Dedifferentiated amniotic fluid mesenchymal stem cell (primary cell): ENCODE measurements around the gene RIPPLY3.
"Not testable (repeated sequence)": the region's sequence is repeated elsewhere in the genome, so short reads cannot be mapped to it uniquely, and the experiment has no call there.

Experiments
- DNase-seq: peaks from one replicate; pipeline ENCODE4 v3.0.0-alpha.2; 2016; ENCODE audit errors: extremely low spot score

RIPPLY3 gene

DNA sequence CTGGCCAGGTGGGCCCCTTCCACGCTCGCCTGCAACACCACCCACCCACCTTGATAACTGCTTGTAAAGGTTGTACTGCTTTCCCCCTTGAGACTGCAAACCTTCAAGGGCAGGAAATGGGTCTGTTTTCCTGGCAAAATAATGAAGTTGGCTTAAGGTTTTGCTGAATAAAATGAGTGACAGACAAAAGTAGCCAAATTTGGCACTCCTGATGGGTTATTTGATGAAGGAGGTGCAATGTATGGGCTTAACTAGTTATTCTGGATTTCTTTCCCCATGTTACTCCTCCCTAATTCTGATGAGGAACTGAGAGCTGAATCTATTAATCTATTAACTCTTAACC is 25.5 kb upstream of the RIPPLY3 start:
- DNase-seq = no peak

DNA sequence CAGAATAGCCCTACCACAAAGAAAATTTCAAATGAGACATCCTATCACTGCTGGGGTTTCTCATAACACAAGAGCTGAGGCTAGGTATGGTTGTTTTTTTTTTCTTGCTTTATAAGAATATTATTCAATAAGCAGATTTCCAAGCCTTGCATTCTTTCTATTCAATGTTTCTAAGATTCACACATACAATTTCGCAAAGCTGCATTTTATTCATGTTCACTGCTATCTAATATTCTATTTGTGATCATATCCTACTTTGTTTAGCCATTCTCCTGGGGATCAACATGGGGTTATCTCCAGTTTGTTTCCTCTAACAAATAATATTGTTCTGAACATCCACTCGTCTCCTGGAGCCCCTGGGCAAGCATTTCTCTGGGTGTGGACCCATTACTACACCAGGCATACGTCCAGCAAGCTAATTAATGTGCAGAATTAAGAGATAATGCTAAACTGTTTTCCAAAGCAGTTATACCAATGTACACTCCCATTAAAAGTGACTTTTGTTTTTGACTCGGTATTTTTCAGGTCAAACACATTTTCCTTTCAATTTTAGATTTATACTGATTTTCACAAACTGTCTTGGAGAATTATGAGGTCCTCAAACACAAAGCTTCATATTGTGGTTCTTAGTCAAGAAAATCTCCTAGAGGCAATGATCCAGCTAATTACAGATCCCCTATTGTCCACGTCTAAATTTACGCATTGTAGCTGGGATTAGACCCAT is 24.4 kb upstream of the RIPPLY3 start:
- DNase-seq = no peak

- no peak for DNase-seq
Observed at GRCh38 chr21:36985751-36986594, 20.5 kb upstream of the RIPPLY3 start.

DNA sequence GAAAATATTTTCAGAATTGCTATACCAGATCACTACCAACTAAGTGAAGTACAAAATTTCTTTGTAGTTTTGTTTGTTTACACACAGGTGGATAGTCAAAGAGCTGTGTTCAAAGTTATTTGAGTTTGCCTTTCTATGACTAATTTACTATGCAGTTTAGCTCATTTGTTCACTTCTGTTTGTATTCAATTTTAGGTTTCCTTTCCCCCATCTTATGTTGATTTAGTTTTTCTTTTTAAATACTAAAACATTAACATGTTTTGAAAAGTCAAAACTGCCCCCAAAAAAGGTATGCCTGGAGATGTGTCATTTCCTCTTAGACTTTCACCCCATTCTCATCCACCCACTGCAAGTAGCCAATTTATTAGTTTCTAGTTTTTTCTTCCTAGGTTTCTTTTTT is 18.7 kb upstream of the RIPPLY3 start:
- DNase-seq = no peak

DNA sequence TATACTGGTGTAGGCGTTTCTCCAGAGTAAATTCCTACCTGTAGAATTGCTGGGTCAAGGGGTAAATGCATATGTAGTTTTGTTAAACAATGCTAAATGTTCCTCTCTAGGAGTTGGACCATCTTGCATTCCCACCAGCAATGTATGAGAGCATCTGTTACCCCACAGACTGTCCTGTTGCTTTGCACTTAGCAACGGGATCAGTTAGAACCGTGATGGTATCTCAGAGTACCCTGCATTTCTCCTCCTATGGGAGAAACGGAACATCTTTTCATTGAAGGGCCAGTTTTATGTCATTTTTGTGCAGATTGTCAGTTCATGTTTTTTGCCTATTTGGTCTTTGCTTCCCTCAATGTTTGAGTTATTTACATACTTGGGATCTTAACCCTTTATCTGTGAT is 18.0 kb upstream of the RIPPLY3 start:
- no peak for DNase-seq

DNA sequence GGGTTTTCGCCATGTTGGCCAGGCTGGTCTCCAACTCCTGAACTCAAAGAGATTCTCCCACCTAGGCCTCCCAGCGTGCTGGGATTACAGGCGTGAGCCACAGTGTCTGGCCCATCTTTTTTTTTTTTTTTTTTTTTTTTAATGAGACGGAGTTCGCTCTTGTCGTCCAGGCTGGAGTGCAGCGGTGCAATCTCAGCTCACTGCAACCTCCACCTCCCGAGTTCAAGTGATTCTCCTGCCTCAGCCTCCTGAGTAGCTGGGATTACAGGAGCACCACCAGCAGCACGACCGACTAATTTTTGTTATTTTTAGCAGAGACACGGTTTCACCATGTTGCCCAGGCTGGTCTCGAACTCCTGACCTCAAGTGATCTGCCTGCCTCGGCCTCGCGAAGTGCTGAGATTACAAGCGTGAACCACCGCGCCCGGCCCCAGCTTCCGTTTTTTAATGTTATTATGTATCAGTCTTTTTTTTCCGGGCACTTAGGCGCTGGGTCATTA is 17.3 kb upstream of the RIPPLY3 start:
- not testable (repeated sequence) for DNase-seq

GRCh38 chr21:36989699-36990507 is 16.6 kb upstream of the RIPPLY3 start:
- peak; percentile 82 for DNase-seq

GRCh38 chr21:36990508-36991205 is 15.8 kb upstream of the RIPPLY3 start:
- no peak for DNase-seq

DNA sequence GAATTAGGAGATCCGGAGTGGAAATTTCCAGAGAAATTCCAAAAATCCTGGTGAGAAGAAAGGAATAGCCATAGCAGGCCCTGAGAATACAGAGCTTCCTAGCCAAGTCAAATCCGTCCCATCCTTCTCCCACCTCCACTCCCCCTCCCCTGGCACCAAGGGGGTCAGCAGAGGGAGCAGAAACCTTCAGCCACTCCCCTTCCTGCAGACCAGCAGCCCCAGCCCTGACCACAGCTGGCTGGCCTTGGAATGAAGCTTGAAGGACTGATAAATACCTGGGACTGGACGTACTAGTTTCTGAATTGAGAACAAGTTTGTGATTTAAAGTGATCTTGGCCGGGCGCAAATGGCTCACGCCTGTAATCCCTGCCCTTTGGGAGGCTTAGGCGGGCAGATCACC is 13.8 kb upstream of the RIPPLY3 start:
- DNase-seq = no peak

DNA sequence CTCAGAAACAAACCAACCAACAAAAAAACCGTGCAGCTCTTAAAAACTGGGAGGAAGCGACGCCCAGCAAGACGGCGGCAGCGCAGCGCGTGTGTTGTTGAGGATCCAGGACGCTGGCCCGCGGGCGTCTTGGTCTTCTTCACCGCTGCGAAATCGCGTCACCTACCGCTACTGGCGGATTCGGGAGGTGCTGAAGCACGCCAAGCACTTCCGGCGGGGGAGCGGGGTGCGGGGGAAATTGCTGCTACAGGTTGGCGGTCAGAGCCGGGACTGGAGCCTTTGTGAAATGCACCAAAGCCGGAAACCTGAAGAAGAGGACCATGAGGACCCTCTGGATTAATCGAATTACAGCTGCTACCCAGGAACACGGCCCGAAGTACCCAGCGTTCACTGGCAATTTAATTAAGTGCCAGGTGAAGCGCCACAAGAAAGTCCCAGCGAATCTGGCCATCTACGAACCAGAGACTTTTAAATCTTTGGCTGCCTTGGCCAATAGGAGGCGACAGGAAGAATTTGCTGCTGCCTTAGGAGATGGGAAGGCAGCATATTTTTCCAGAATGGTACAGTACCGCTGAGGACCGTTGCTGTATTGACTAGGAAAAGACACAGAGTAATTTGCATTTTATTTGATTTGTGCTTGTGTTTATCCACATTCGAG is 11.9 kb upstream of the RIPPLY3 start:
- no peak for DNase-seq

DNA sequence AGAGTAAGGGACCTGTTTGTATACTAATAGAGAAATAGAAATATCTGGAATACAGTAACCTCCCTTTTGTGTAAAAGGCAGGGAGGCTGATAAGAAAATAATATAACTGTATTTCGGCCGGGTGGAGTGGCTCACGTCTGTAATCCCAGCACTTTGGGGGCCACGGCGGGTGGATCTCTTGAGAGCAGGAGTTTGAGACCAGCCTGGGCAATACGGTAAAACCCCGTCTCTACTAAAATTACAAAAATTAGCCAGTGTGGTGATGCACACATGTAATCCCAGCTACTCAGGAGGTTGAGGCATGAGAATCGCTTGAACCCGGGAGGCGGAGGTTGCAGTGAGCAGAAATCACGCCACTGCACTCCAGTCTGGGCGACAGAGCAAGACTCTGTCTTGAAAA is 11.2 kb upstream of the RIPPLY3 start:
- DNase-seq = not testable (repeated sequence)

DNA sequence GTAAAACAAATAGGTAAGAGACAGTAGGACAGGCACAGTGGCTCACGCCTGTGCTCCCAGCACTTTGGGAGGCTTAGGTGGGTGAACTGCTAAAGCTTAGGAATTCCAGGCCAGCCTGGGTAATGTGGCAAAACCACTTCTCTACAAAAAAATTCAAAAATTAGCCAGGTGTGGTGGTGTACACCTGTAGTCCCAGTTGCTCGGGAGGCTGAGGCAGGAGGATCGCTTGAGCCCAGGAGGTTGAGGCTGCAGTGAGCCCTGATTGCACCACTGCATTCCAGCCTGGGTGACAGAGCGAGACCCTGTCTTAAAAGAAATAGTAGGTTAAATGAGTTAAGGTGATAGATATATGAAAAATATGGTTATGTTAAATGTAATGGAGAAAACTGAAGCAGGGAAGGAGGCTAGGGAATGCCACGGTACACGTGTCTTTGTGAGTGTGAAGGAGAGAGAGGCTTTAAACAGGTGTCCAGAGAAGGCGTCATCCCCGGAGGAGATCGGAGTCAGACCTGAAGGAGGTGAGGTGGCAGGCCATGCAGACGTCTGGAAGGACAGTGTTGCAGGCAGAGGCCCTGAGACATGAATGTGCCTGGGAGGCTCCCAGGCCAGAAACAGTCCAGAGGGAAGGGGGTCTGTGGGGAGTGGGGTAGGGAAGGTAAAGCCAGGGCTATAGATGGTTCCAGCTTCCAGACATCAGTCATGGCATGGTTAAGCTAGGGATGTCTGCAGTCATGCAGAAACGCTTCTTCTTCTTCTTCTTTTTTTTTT is 7.2 kb upstream of the RIPPLY3 start:
- no peak for DNase-seq

DNA sequence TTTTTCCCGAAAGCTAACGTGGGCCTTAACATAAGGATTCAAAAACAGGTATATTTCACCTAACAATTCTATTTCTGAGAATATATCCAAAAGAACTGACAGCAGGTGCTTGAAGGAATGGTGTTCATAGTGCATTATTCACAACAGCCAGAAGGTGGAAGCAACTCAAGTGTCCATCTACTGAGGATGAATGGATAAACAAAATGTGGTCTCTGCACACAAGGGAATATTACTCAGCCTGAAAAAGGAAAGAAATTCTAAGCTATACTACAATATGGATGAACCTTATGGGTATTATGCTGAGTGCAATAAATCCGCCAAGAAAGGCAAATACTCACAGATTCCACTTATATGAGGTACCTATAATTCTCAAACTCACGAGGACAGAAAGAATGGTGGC is 6.1 kb upstream of the RIPPLY3 start:
- no peak for DNase-seq

GRCh38 chr21:37001441-37001840 is 5.1 kb upstream of the RIPPLY3 start:
- no peak for DNase-seq

DNA sequence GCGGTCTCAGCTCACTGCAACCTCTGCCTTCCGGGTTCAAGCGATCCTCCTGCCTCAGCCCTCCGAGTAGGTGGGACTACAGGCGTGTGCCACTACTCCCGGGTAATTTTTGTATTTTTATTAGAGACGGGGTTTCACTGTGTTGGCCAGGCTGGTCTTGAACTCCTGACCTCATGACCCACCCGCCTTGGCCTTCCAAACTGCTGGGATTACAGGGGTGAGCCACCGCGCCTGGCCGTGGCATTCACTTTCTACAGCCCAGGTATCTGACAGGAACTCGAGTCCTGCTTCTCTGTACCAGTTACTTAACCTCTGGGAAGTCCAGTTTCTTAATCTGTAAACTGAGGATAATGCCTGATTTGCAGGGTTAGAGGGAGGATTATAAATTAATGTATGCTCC is 3.7 kb upstream of the RIPPLY3 start:
- not testable (repeated sequence) for DNase-seq

- not testable (repeated sequence) for DNase-seq
Observed at GRCh38 chr21:37003917-37004316, 2.6 kb upstream of the RIPPLY3 start.

- DNase-seq = no peak
Observed at GRCh38 chr21:37005548-37006485, 685 bp upstream of the RIPPLY3 start.

- no peak for DNase-seq
Observed at GRCh38 chr21:37008724-37009123, 2.2 kb downstream of the RIPPLY3 start.

DNA sequence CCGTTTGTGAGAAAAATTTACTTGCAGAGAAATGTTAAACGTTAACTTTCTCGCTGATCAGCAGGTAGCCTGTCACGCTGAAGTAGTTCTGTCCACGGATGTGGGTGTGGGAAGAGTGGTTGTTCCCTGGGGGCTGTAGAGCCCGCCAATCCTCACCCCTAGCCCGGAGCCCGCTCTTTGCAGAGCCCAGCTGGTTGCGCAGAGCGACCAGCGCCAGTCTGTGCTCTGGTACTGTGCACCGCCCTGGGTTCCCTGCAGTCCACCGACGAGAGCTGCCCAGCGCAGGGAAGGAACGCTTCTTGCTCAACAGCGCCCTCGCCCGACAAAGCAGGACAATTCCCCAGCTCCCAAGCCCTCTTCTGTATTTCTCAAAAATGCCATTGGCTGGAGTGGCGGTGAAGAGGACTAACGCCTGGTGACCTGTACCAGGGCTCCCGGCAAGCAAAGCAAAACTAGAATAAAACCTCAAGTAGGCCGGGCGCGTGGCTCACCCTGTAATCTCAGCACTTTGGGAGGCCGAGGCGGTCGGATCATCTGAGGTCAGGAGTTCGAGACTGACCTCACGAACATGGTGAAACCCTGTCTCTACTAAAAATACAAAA is 3.3 kb downstream of the RIPPLY3 start:
- peak; percentile 43 for DNase-seq
